MV-4-11 (cell line): ENCODE results near the gene B2M.
"Not testable (repeated sequence)": the region's sequence is repeated elsewhere in the genome, so short reads cannot be mapped to it uniquely, and the experiment has no call there.

Experiments used
- DNase-seq: peaks from one replicate; lab custom pipeline; 2025; lab: John Stamatoyannopoulos, UW

Gene B2M

DNA sequence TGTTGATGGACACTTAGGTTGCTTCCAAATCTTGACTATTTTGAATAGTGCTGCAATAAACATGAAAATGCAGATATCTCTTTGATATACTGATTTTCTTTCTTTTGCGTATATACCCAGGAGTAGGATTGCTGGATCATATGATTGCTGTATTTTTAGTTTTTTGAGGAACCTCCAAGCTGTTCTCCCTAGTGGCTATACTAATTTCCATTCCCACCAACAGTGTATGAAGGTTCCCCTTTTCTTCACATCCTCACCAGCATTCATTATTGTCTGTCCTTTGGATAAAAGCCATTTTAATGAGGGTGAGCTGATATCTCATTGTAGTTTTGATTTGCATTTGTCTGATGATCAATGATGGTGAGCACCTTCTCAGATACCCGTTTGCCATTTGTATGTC is 12.7 kb upstream of the B2M start:
- DNase-seq = peak; percentile 47

DNA sequence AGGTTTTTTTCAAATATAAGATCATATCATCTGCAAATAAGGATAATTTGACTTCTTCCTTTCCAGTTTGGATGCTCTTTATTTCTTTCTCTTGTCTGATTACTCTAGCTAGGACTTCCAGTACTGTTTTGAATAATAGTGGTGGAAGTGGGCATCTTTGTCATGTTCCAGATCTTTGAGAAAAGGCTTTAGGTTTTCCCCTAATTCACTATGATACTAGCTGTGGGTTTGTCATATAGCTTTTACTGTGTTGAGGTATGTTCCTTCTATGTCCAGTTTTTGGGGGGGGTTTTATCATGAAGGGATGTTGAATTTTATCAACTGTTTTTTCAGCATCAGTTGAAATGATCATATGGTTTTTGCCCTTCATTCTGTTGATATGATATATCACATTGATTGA is 10.6 kb upstream of the B2M start:
- not testable (repeated sequence) for DNase-seq

DNA sequence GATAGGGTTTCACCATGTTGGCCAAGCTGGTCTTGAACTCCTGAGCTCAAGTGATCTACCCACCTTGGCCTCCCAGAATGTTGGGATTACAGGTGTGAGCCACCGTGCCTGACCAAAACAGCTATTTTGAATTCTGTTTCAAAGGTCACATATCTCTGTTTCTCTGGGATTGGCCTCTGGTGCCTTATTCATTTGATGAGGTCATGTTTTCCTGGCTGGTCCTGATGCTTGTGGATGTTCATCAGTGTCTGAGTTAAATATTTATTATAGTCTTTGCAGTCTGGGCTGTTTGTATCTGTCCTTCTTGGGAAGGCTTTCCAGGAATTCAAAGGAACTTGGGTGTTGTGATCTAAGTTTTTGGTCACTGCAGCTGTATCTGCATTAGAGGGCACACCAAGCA is 5.3 kb upstream of the B2M start:
- DNase-seq = no peak

- no peak for DNase-seq
Observed at GRCh38 chr15:44706401-44706800, 4.9 kb upstream of the B2M start.

DNA sequence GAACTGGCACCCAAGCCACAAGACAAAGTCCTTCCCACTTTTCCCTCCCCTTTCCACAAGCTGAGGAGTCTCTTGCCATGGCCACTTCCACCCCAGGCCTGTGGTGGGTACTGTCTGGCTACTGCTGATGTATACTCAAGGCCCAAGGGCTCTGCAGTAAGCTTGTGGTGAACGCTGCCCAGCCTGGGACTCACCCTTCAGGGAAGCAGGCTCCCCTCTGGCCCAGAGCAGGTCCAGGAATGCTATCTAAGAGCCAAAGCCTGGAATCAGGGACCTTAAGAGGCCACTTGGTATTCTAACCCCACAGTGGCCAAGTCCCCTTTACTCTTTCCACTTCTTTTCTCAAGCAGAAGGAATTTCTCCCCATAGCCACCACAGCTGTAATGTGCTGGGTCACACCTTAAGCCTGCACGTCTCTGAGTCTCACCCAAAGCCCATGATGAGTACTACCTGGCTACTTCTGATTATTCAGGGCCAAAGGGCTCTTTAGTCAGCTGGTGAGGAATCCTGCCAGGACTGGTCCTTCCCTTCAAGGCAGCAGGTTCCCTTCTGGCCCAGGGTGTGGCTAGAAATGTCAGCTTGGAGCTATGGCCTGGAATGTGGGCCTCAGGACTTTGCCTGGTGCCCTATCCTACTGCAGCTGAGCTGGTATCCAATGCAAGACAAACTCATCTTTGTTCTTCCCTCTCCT is 4.2 kb upstream of the B2M start:
- no peak for DNase-seq

DNA sequence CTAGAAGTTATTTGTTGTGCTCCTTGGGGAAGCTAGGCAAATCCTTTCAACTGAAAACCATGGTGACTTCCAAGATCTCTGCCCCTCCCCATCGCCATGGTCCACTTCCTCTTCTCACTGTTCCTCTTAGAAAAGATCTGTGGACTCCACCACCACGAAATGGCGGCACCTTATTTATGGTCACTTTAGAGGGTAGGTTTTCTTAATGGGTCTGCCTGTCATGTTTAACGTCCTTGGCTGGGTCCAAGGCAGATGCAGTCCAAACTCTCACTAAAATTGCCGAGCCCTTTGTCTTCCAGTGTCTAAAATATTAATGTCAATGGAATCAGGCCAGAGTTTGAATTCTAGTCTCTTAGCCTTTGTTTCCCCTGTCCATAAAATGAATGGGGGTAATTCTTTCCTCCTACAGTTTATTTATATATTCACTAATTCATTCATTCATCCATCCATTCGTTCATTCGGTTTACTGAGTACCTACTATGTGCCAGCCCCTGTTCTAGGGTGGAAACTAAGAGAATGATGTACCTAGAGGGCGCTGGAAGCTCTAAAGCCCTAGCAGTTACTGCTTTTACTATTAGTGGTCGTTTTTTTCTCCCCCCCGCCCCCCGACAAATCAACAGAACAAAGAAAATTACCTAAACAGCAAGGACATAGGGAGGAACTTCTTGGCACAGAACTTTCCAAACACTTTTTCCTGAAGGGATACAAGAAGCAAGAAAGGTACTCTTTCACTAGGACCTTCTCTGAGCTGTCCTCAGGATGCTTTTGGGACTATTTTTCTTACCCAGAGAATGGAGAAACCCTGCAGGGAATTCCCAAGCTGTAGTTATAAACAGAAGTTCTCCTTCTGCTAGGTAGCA is 851 bp upstream of the B2M start:
- peak; percentile 90 for DNase-seq

DNA sequence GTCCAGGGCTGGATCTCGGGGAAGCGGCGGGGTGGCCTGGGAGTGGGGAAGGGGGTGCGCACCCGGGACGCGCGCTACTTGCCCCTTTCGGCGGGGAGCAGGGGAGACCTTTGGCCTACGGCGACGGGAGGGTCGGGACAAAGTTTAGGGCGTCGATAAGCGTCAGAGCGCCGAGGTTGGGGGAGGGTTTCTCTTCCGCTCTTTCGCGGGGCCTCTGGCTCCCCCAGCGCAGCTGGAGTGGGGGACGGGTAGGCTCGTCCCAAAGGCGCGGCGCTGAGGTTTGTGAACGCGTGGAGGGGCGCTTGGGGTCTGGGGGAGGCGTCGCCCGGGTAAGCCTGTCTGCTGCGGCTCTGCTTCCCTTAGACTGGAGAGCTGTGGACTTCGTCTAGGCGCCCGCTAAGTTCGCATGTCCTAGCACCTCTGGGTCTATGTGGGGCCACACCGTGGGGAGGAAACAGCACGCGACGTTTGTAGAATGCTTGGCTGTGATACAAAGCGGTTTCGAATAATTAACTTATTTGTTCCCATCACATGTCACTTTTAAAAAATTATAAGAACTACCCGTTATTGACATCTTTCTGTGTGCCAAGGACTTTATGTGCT is 527 bp downstream of the B2M start:
- peak; percentile 62 for DNase-seq

GRCh38 chr15:44712346-44713005 is 1.2 kb downstream of the B2M start:
- peak; percentile 85 for DNase-seq

GRCh38 chr15:44713006-44713966 is 2.0 kb downstream of the B2M start:
- DNase-seq = no peak

GRCh38 chr15:44715142-44715796 is 4.0 kb downstream of the B2M start:
- no peak for DNase-seq

- no peak for DNase-seq
Observed at GRCh38 chr15:44715797-44716334, 4.5 kb downstream of the B2M start.

- DNase-seq = no peak
Observed at GRCh38 chr15:44716983-44717602, 5.8 kb downstream of the B2M start.

DNA sequence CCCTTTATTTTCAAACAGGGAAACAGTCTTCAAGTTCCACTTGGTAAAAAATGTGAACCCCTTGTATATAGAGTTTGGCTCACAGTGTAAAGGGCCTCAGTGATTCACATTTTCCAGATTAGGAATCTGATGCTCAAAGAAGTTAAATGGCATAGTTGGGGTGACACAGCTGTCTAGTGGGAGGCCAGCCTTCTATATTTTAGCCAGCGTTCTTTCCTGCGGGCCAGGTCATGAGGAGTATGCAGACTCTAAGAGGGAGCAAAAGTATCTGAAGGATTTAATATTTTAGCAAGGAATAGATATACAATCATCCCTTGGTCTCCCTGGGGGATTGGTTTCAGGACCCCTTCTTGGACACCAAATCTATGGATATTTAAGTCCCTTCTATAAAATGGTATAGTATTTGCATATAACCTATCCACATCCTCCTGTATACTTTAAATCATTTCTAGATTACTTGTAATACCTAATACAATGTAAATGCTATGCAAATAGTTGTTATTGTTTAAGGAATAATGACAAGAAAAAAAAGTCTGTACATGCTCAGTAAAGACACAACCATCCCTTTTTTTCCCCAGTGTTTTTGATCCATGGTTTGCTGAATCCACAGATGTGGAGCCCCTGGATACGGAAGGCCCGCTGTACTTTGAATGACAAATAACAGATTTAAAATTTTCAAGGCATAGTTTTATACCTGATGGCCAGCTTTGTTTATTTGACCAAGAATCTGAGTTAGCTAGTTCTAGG is 7.0 kb downstream of the B2M start:
- no peak for DNase-seq

- no peak for DNase-seq
Observed at GRCh38 chr15:44718927-44719292, 7.6 kb downstream of the B2M start.

- peak; percentile 14 for DNase-seq
Observed at GRCh38 chr15:44719293-44719999, 8.1 kb downstream of the B2M start.

- not testable (repeated sequence) for DNase-seq
Observed at GRCh38 chr15:44720000-44720435, 8.7 kb downstream of the B2M start.

DNA sequence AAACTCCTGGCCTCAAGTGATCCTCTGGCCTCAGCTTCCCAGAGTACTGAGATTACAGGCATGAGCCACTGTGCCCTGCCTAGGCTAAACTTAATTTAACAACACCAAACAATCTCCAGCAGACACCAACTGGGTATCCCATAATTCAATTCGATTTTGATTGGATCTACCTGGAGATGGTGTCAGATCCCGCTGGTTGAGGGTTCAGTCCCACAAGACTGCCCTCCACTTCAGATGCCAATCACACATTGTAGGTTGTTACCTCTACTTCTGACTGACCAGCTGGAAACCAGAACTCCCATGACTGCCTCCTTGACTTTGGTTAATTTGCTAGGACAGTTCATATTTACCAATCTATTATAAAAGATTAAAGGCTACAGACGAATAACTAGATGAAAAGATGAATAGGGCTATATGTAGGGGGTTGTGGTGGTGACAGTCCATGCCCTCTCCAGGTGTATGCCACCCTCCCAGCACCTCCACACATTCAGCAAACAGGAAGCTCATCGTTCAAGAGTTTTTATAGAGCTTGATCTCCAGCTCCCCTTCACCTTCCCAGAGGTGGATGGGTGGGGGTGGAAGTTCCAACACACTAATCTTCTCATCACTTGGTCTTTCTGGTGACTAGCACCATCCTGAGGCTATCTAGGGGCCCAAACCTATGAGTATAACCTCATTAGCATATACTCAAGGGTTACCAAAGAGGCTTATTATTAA is 9.3 kb downstream of the B2M start:
- DNase-seq = no peak

- DNase-seq = no peak
Observed at GRCh38 chr15:44722011-44722410, 10.7 kb downstream of the B2M start.
